Ishikawa (cell line): ENCODE data around the gene TAF3.

ENCODE experiments used
- CEBPB ChIP-seq: IDR thresholded peaks from 2 replicates; pipeline ENCODE4 v1.6.1; 2012
- CREB1 ChIP-seq: IDR thresholded peaks from 2 replicates; pipeline ENCODE4 v1.6.1; 2012; ENCODE audit warnings: low read depth
- EGR1 ChIP-seq: IDR thresholded peaks from 2 replicates; pipeline ENCODE4 v1.6.1; 2012
- TAF1 ChIP-seq: IDR thresholded peaks from 2 replicates; pipeline ENCODE4 v1.6.1; 2012; ENCODE audit warnings: low read depth, mild to moderate bottlenecking

DNA sequence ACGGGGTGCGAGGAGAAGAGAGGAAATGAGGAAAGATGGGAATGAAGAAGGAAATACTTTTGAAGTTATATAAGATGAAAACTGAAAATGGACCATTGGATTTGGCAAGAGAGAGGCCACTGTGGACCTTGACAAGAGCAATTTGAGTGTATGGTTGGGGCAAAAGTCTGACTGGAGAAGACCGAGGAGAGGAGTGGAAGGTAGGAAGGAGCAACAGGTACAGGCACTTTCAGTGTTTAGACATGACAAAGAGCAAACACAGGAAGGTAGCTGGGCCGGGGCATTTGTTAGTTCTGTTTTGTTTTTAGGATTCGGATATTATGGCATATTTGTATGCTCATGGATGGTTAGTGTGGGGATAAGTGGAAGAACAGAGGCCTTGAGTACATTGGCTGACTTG is 99.4 kb downstream of the TAF3 start:
- TF ChIP-seq CREB1, result no peak
- TF ChIP-seq EGR1, result no peak
- no peak for TF ChIP-seq TAF1
- no peak for TF ChIP-seq CEBPB
